GM12878 (cell line): ENCODE measurements around the gene CORO1A. TPM values are rescaled to one million over a fixed set of nuclear protein-coding genes. Genes with fewer than 3 reads are reported as not detected.
A peak's percentile ranks its signal among the peaks of the same experiment; 100 is the strongest.
"Not testable (repeated sequence)": the region's sequence is repeated elsewhere in the genome, so short reads cannot be mapped to it uniquely, and the experiment has no call there.

Experiments
- ATAC-seq: fragments of 200-7000 bp; cut with Tn5 transposase; 3 replicates; pipeline ENCODE4 v1.9.1; 2020; ENCODE audit warnings: mild to moderate bottlenecking, moderate library complexity
- BruUV-seq: library from RNA; stranded (reverse); fragments of 400-500 nt; replicated peaks from 2 replicates; lab custom pipeline; 2021; lab: Mats Ljungman, UMichigan
- CTCF ChIA-PET: fragments of 300-600 bp; sonication (Branson Sonifier 250); formaldehyde crosslinking; extraction: SDS; loops from one replicate; lab custom pipeline; 2021; ENCODE audit warnings: inconsistent platforms; lab: Yijun Ruan, JAX
- POLR2A ChIA-PET: fragments of 350-600 bp; formaldehyde crosslinking; extraction: SDS; loops from one replicate; lab custom pipeline; 2021; ENCODE audit warnings: inconsistent platforms; lab: Charles Lee
- RAD21 ChIA-PET: fragments of 300-600 bp; sonication (Branson Sonifier 250); formaldehyde crosslinking; loops from one replicate; lab custom pipeline; 2023; ENCODE audit warnings: antibody characterized with exemption; ENCODE audit not compliant: unreplicated experiment; lab: Charles Lee
- SMC1A ChIA-PET: fragments of 300-600 bp; sonication (Branson Sonifier 250); formaldehyde crosslinking; loops from one replicate; lab custom pipeline; 2023; ENCODE audit not compliant: unreplicated experiment, uncharacterized antibody; lab: Charles Lee
- DNase-seq: peaks from one replicate; pipeline ENCODE4 v3.0.0-alpha.2; 2011; ENCODE audit warnings: low read depth, low spot score
- FAIRE-seq: peaks from 3 replicates; lab custom pipeline; 2011; peaks lifted over from hg19 to GRCh38; lab: Jason Lieb, UNC
- H2AFZ ChIP-seq: 2 replicates; pipeline ENCODE4 v1.6.0; 2011; ENCODE audit warnings: low read depth, low read length, control low read depth; ENCODE audit not compliant: control insufficient read depth
- H3K27ac ChIP-seq: 2 replicates; pipeline ENCODE4 v1.5.1; 2011; ENCODE audit warnings: control low read depth; ENCODE audit not compliant: control insufficient read depth, insufficient read depth
- H3K27me3 ChIP-seq, 2 experiments: replicated peaks in 1 of 2; 2 replicates each; pipeline versions ENCODE4 v1.6.0 to v1.6.1; 2011; ENCODE audit warnings: low read length in 1 of 2; ENCODE audit not compliant: control insufficient read depth in 2 of 2, insufficient read depth in 2 of 2
- H3K36me3 ChIP-seq, 2 experiments: 2 replicates each; pipeline ENCODE4 v1.5.1; 2011; ENCODE audit warnings: low read length in 1 of 2; ENCODE audit not compliant: control insufficient read depth in 2 of 2, insufficient read depth in 2 of 2
- H3K4me1 ChIP-seq: 2 replicates; pipeline ENCODE4 v1.6.1; 2011; ENCODE audit warnings: mild to moderate bottlenecking, low read length, moderate library complexity, mixed read lengths; ENCODE audit not compliant: control insufficient read depth, insufficient read depth
- H3K4me2 ChIP-seq: 2 replicates; pipeline ENCODE4 v1.6.0; 2011; ENCODE audit warnings: control low read depth; ENCODE audit not compliant: control insufficient read depth, insufficient read depth
- H3K4me3 ChIP-seq: fragments of 200-600 bp; sonication (generic); 2 replicates; pipeline ENCODE4 v1.5.1; 2016
- H3K79me2 ChIP-seq: 2 replicates; pipeline ENCODE4 v1.6.0; 2011; ENCODE audit warnings: low read length; ENCODE audit not compliant: control insufficient read depth, insufficient read depth
- H3K9ac ChIP-seq: 2 replicates; pipeline ENCODE4 v1.8.0; 2011; ENCODE audit warnings: low read length, control low read depth, mixed read lengths; ENCODE audit not compliant: control insufficient read depth, insufficient read depth
- H3K9me3 ChIP-seq: replicated peaks from 3 replicates; pipeline ENCODE4 v1.5.1; 2011; ENCODE audit warnings: mild to moderate bottlenecking, low read length; ENCODE audit not compliant: control insufficient read depth, insufficient read depth
- H4K20me1 ChIP-seq: 2 replicates; pipeline ENCODE4 v1.6.0; 2011; ENCODE audit not compliant: control insufficient read depth, insufficient read depth
- WGBS: methylation state at CpG from one replicate; pipeline ENCODE4 v1.1.6; 2016; ENCODE audit warnings: low lambda C conversion rate; ENCODE audit not compliant: insufficient replicate concordance, insufficient coverage; ENCODE audit errors: missing lambda C conversion rate; 5-methylcytosine and 5-hydroxymethylcytosine counted together
- in situ Hi-C: fragments of 300-500 bp; cut with MboI; formaldehyde crosslinking; loops from 9 replicates; pipeline ENCODE4 v1.14.3; 2018; ENCODE audit warnings: mixed read lengths
- intact Hi-C: fragments of 100-400 bp; cut with micrococcal nuclease; formaldehyde crosslinking; loops from one replicate; pipeline ENCODE4 v1.14.2; 2022; ENCODE audit not compliant: unreplicated experiment
- polyA plus RNA-seq, 11 experiments: library from polyadenylated mRNA; depleted of rRNA in 4 of 11; unstranded in 6 of 11; stranded (reverse) in 5 of 11; fragments of >200 nt; fragmentation: Nextera tagmentation in 4 of 11; fragmentation: Illumina TruSeq in 1 of 11; extraction: Ambion mirVana in 4 of 11; extraction: Trizol in 1 of 11; gene quantifications; 1 replicate in 1 of 11; 2 replicates in 10 of 11; pipeline versions ENCODE4 v1.2.1 to v1.2.3, GENCODE V29; 2011 to 2016; ENCODE audit warnings: inconsistent platforms in 2 of 11, missing spikeins in 2 of 11, low read depth in 1 of 11
- total RNA-seq, 4 experiments: library from RNA; depleted of rRNA in 3 of 4; stranded (reverse); fragments of >200 nt in 3 of 4; fragmentation: Illumina TruSeq in 1 of 4; extraction: Trizol in 1 of 4; gene quantifications; 2 replicates each; pipeline versions ENCODE4 v1.2.1 to v1.2.3, GENCODE V29; 2013 to 2021

Gene CORO1A
- total and polyA plus RNA-seq, 10 of the 15 experiments (the other 5 are each of a cell fraction or from before 2014, with no cell fraction given), result 16.3 to 1,464 (median 714) TPM

DNA sequence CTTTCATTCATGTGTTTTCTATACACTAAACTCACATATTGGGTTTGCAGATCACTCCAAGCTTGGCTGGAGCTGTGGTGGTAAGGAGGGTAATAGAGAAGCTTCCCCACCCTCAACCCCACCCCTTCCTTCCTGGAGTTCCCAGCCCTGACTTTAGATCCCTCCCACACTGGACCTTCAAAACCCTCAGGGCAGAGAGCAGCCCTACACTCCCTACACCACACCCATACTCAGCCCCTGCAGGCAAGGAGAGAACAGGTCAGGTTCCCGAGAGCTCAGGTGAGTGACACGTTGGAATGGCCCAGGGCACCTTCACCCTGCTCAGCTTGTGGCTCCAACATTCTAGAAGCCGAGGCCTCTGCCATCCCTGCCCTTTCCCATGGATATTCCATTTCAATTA is 15.6 kb downstream of the CORO1A start, which contains the start of gene SULT1A3:
SULT1A3 (plus strand) TSS at position 207 of the 400 bp plus-strand sequence. CDS start 1,474 bp downstream, outside the sequence.
- intact Hi-C loops, SMC1A ChIA-PET, H3K9me3 ChIP-seq, RAD21 ChIA-PET, H4K20me1 ChIP-seq, BruUV-seq, DNase-seq, CTCF ChIA-PET, H3K36me3 ChIP-seq, H3K4me2 ChIP-seq, H3K27ac ChIP-seq, ATAC-seq, POLR2A ChIA-PET, H3K27me3 ChIP-seq, H3K4me3 ChIP-seq, in situ Hi-C loops, H2AFZ ChIP-seq, H3K9ac ChIP-seq, H3K79me2 ChIP-seq, H3K4me1 ChIP-seq: not testable (repeated sequence)
- WGBS, result no CpG with 5 or more reads among the region's 3 CpGs
- FAIRE-seq, result peak; percentile 76

GRCh38 chr16:30199608-30200343 is 16.4 kb downstream of the CORO1A start:
- ATAC-seq, CTCF ChIA-PET, H3K4me3 ChIP-seq, SMC1A ChIA-PET, H2AFZ ChIP-seq, H3K4me2 ChIP-seq, H3K36me3 ChIP-seq, BruUV-seq, H4K20me1 ChIP-seq, H3K4me1 ChIP-seq, POLR2A ChIA-PET, H3K9me3 ChIP-seq, intact Hi-C loops, H3K27me3 ChIP-seq, H3K9ac ChIP-seq, in situ Hi-C loops, DNase-seq, H3K27ac ChIP-seq, RAD21 ChIA-PET, H3K79me2 ChIP-seq, FAIRE-seq: not testable (repeated sequence)
- no CpG with 5 or more reads among the region's 15 CpGs for WGBS

DNA sequence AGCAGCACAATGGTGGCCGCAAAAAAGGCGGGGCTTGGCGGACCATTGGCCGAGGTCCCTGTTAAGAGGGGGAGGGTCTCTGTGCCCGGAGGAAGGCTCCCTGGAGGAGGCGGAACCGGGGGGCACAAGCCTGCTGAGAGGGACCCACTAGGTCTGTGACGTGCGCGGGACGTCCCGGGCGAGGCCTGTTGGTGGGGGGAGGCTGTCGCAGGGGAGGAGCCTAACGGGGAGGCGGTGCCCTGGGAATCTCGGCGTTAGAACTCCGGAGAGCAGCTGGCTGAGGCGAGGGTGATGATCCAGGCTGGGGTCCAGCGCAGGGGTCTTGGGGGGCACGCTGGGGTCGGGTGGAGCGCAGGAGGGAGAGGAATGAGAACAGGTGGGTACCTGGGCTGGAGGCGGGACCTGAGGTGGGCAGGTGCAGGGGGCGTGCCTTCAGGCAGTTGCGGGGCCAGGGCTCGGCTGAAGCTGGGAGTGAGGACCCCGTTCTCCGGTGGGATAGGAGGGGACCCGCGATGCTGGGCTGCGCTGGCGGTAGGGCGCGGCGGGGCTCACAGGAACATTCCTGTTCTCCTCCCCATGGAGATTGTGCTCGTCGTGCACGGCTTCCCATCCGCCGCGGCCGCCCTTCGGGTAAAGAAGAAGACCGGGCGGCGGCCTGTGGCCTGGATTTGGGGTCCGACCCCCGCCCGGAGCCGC is 22.3 kb downstream of the CORO1A start:
- H3K9ac ChIP-seq, H3K9me3 ChIP-seq, H3K4me2 ChIP-seq, H3K4me1 ChIP-seq, RAD21 ChIA-PET, BruUV-seq, in situ Hi-C loops, POLR2A ChIA-PET, DNase-seq, intact Hi-C loops, H3K79me2 ChIP-seq, H3K4me3 ChIP-seq, H3K36me3 ChIP-seq, H3K27ac ChIP-seq, FAIRE-seq, H4K20me1 ChIP-seq, H3K27me3 ChIP-seq, CTCF ChIA-PET, SMC1A ChIA-PET, H2AFZ ChIP-seq: not testable (repeated sequence)
- 4% methylated on average over 18 of the region's 52 CpGs for WGBS
- peak; percentile 54 for ATAC-seq

- H3K27ac ChIP-seq, SMC1A ChIA-PET, H3K4me3 ChIP-seq, CTCF ChIA-PET, H2AFZ ChIP-seq, intact Hi-C loops, BruUV-seq, H3K27me3 ChIP-seq, H3K79me2 ChIP-seq, H4K20me1 ChIP-seq, POLR2A ChIA-PET, RAD21 ChIA-PET, H3K4me2 ChIP-seq, H3K9me3 ChIP-seq, in situ Hi-C loops, FAIRE-seq, H3K4me1 ChIP-seq, DNase-seq, H3K9ac ChIP-seq, H3K36me3 ChIP-seq: not testable (repeated sequence)
- peak; percentile 40 for ATAC-seq
- WGBS, result no CpG with 5 or more reads among the region's 33 CpGs
These were observed 22.9 kb downstream of the CORO1A start for GRCh38 chr16:30206252-30206651.
